K562 (cell line): ENCODE measurements around the gene SLC26A1. TPM values are rescaled to one million over a fixed set of nuclear protein-coding genes. Genes with fewer than 3 reads are reported as not detected.

Source experiments
- ARID4B ChIP-seq: sonication (generic); formaldehyde crosslinking; IDR thresholded peaks from 2 replicates; pipeline ENCODE4 v1.8.0; 2022; ENCODE audit warnings: mild to moderate bottlenecking, missing genetic modification reagents
- ETV1 ChIP-seq: fragments of 450-650 bp; conservative IDR thresholded peaks from 2 replicates; pipeline ENCODE4 v1.6.1; 2016; ENCODE audit warnings: missing genetic modification characterization, control low read depth, low read depth, missing compliant biosample characterization
- HNRNPLL ChIP-seq: fragments of 200-400 bp; formaldehyde crosslinking; IDR thresholded peaks from 2 replicates; pipeline ENCODE4 v1.6.1; 2017; ENCODE audit warnings: low read length, low read depth, mild to moderate bottlenecking; ENCODE audit not compliant: poor library complexity, severe bottlenecking
- MAFK ChIP-seq: IDR thresholded peaks from 2 replicates; pipeline ENCODE4 v1.6.1; 2011; ENCODE audit warnings: low read length, improper control_type of control experiment
- MYNN ChIP-seq, 2 experiments: sonication (generic); formaldehyde crosslinking in 1 of 2; IDR thresholded peaks; 2 replicates each; pipeline versions ENCODE4 v1.5.0 to v1.6.1; 2016 to 2020; ENCODE audit warnings: antibody characterized with exemption in 1 of 2, missing genetic modification reagents in 1 of 2
- NR2C1 ChIP-seq, 2 experiments: fragments of 450-650 bp; IDR thresholded peaks; 2 replicates each; pipeline ENCODE4 v1.6.1; 2017; ENCODE audit warnings: mild to moderate bottlenecking in 2 of 2, antibody characterized with exemption in 1 of 2, inconsistent platforms in 1 of 2, missing compliant biosample characterization in 1 of 2, missing genetic modification characterization in 1 of 2
- ZBTB11 ChIP-seq, 3 experiments: fragments of 200-800 bp in 1 of 3; fragments of 250-450 bp in 1 of 3; fragments of 450-650 bp in 1 of 3; sonication (Bioruptor Pico) in 1 of 3; sonication (Bioruptor generic) in 1 of 3; formaldehyde crosslinking in 1 of 3; IDR thresholded peaks; 2 replicates each; pipeline versions ENCODE4 v1.6.1 to v1.8.0; 2016 to 2022; ENCODE audit warnings: mild to moderate bottlenecking in 2 of 3, missing genetic modification characterization in 2 of 3, missing compliant biosample characterization in 1 of 3, moderate library complexity in 1 of 3
- ZBTB12 ChIP-seq: fragments of 250-450 bp; sonication (Bioruptor Pico); IDR thresholded peaks from 2 replicates; pipeline ENCODE4 v1.4.0; 2020
- ZNF778 ChIP-seq: fragments of 450-650 bp; formaldehyde crosslinking; IDR thresholded peaks from 2 replicates; pipeline ENCODE4 v1.4.0; 2020; ENCODE audit warnings: mild to moderate bottlenecking, moderate library complexity
- ZNF830 ChIP-seq: fragments of 250-450 bp; sonication (Bioruptor Pico); IDR thresholded peaks from 2 replicates; pipeline ENCODE4 v1.5.0; 2021; ENCODE audit warnings: mild to moderate bottlenecking
- polyA plus RNA-seq, 8 experiments: library from polyadenylated mRNA; depleted of rRNA in 4 of 8; stranded (reverse) in 5 of 8; unstranded in 3 of 8; fragments of >200 nt; fragmentation: Nextera tagmentation in 2 of 8; fragmentation: Illumina TruSeq in 1 of 8; extraction: Ambion mirVana in 2 of 8; extraction: Trizol in 1 of 8; gene quantifications; 2 replicates each; pipeline versions ENCODE4 v1.2.1 to v1.2.3, GENCODE V29; 2011 to 2014; ENCODE audit warnings: inconsistent platforms in 1 of 8, missing spikeins in 1 of 8
- total RNA-seq, 7 experiments: library from RNA; depleted of rRNA in 6 of 7; stranded (reverse); fragments of >200 nt in 6 of 7; fragmentation: Illumina TruSeq in 2 of 7; extraction: Trizol in 2 of 7; gene quantifications; 2 replicates each; pipeline versions ENCODE4 v1.2.1 to v1.2.3, GENCODE V29; 2011 to 2021; ENCODE audit warnings: low replicate concordance in 1 of 7
- TF ChIP-seq, protein P1 (sequence below): fragments of 200-800 bp; sonication (Bioruptor generic); IDR thresholded peaks from 2 replicates; pipeline ENCODE4 v1.6.1; 2017; ENCODE audit warnings: missing genetic modification characterization, missing compliant biosample characterization
- TF ChIP-seq, protein P2 (sequence below): fragments of 250-450 bp; sonication (Bioruptor Pico); IDR thresholded peaks from 2 replicates; pipeline ENCODE4 v1.5.0; 2021

The SLC26A1 gene
- total and polyA plus RNA-seq, 9 of the 15 experiments (the other 6 are each of a cell fraction or from before 2014, with no cell fraction given): 0.11 to 4.2 (median 0.95) TPM

- TF ChIP-seq ZBTB11 (CRISPR knock-in tag; IDR thresholded peaks at IDR 0.05) (no peak), ETV1 (tag) (no peak), ZNF778 (no peak), MYNN (IDR thresholded peaks at IDR 0.05) (0 out of 2 replicates have a peak, but pooled peaks have one; percentile 25), MYNN (CRISPR knock-in tag; IDR thresholded peaks at IDR 0.05) (no peak), ARID4B (CRISPR knock-in tag) (peak; percentile 42; the same call in 1 of the 2 replicates), HNRNPLL (no peak), NR2C1 (IDR thresholded peaks at IDR 0.05) (0 out of 2 replicates have a peak, but pooled peaks have one; percentile 26), NR2C1 (tag; IDR thresholded peaks at IDR 0.05) (0 out of 2 replicates have a peak, but pooled peaks have one; percentile 9), ZBTB12 (CRISPR knock-in tag) (no peak), ZNF830 (no peak), MAFK (peak; percentile 90)
- TF ChIP-seq, protein P1, sequence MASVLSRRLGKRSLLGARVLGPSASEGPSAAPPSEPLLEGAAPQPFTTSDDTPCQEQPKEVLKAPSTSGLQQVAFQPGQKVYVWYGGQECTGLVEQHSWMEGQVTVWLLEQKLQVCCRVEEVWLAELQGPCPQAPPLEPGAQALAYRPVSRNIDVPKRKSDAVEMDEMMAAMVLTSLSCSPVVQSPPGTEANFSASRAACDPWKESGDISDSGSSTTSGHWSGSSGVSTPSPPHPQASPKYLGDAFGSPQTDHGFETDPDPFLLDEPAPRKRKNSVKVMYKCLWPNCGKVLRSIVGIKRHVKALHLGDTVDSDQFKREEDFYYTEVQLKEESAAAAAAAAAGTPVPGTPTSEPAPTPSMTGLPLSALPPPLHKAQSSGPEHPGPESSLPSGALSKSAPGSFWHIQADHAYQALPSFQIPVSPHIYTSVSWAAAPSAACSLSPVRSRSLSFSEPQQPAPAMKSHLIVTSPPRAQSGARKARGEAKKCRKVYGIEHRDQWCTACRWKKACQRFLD: peak; percentile 17; the same call in 1 of the 2 replicates
- TF ChIP-seq, protein P2, sequence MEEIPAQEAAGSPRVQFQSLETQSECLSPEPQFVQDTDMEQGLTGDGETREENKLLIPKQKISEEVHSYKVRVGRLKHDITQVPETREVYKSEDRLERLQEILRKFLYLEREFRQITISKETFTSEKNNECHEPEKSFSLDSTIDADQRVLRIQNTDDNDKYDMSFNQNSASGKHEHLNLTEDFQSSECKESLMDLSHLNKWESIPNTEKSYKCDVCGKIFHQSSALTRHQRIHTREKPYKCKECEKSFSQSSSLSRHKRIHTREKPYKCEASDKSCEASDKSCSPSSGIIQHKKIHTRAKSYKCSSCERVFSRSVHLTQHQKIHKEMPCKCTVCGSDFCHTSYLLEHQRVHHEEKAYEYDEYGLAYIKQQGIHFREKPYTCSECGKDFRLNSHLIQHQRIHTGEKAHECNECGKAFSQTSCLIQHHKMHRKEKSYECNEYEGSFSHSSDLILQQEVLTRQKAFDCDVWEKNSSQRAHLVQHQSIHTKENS: no peak
Measured at GRCh38 chr4:993111-994029, at the start of gene SLC26A1 (continued).
